Endothelial cell of umbilical vein (primary cell): Measurements from ENCODE around the gene BCL2L13. TPM values are rescaled to one million over a fixed set of nuclear protein-coding genes. Genes with fewer than 3 reads are reported as not detected.

Source experiments
- BruUV-seq: library from RNA; stranded (reverse); fragments of 400-500 nt; replicated peaks from 2 replicates; lab custom pipeline; 2021; lab: Mats Ljungman, UMichigan
- CTCF ChIA-PET: fragments of 300-600, 350-600 bp; sonication (Branson Sonifier 250); formaldehyde crosslinking; loops from one replicate; lab custom pipeline; 2021; ENCODE audit warnings: antibody characterized with exemption, inconsistent platforms; lab: Charles Lee
- POLR2A ChIA-PET: fragments of 300-600, 350-600 bp; sonication (Branson Sonifier 250); formaldehyde crosslinking; loops from one replicate; lab custom pipeline; 2021; ENCODE audit warnings: antibody characterized with exemption, inconsistent platforms; lab: Charles Lee
- DNase-seq: peaks from one replicate; pipeline ENCODE4 v3.0.0-alpha.2; 2011; ENCODE audit warnings: low read depth, low spot score
- FAIRE-seq: peaks from 2 replicates; lab custom pipeline; 2011; peaks lifted over from hg19 to GRCh38; lab: Jason Lieb, UNC
- H2AFZ ChIP-seq: 2 replicates; pipeline ENCODE4 v1.6.0; 2012; ENCODE audit warnings: low read depth, low read length, control low read depth, inconsistent platforms
- H3K27ac ChIP-seq: 2 replicates; pipeline ENCODE4 v1.5.1; 2011; ENCODE audit warnings: low read depth, mild to moderate bottlenecking, control low read depth, low read length, moderate library complexity; ENCODE audit not compliant: insufficient read depth
- H3K27me3 ChIP-seq, 2 experiments: 2 replicates each; pipeline versions ENCODE4 v1.6.0 to v1.6.1; 2011; ENCODE audit warnings: low read length in 2 of 2, mixed read lengths in 1 of 2; ENCODE audit not compliant: control insufficient read depth in 2 of 2, insufficient read depth in 2 of 2
- H3K36me3 ChIP-seq, 2 experiments: 2 replicates in 1 of 2; 3 replicates in 1 of 2; pipeline ENCODE4 v1.5.1; 2011; ENCODE audit warnings: low read length in 2 of 2, mild to moderate bottlenecking in 1 of 2, moderate library complexity in 1 of 2; ENCODE audit not compliant: control insufficient read depth in 2 of 2, insufficient read depth in 2 of 2; ENCODE audit errors: extremely low read depth in 1 of 2
- H3K4me1 ChIP-seq: 3 replicates; pipeline ENCODE4 v1.5.1; 2011; ENCODE audit warnings: mild to moderate bottlenecking, low read length; ENCODE audit not compliant: control insufficient read depth, insufficient read depth; ENCODE audit errors: extremely low read depth
- H3K4me2 ChIP-seq: 2 replicates; pipeline ENCODE4 v1.6.1; 2011; ENCODE audit warnings: low read length, control low read depth, mixed read lengths; ENCODE audit not compliant: insufficient read depth
- H3K4me3 ChIP-seq, 3 experiments: fragments of 200-600 bp in 1 of 3; sonication (generic), shearing (Covaris generic) in 1 of 3; replicated peaks in 1 of 3; 2 replicates each; pipeline ENCODE4 v1.5.1; 2011 to 2016; ENCODE audit warnings: control low read depth in 3 of 3, low read length in 3 of 3, mild to moderate bottlenecking in 2 of 3, inconsistent platforms in 1 of 3, low read depth in 1 of 3, moderate library complexity in 1 of 3; ENCODE audit not compliant: insufficient read depth in 1 of 3
- H3K79me2 ChIP-seq: 2 replicates; pipeline ENCODE4 v1.6.0; 2012; ENCODE audit warnings: low read length, inconsistent platforms; ENCODE audit not compliant: control insufficient read depth, insufficient read depth
- H3K9ac ChIP-seq: replicated peaks from 2 replicates; pipeline ENCODE3; 2011; ENCODE audit warnings: low read length, control low read depth; ENCODE audit not compliant: insufficient read depth; ENCODE audit errors: extremely low read depth
- H3K9me1 ChIP-seq: replicated peaks from 3 replicates; pipeline ENCODE4 v1.6.0; 2011; ENCODE audit warnings: mild to moderate bottlenecking, low read length; ENCODE audit not compliant: control insufficient read depth, insufficient read depth; ENCODE audit errors: extremely low read depth
- H3K9me3 ChIP-seq: replicated peaks from 2 replicates; pipeline ENCODE4 v1.5.1; 2012; ENCODE audit warnings: low read length, inconsistent platforms; ENCODE audit not compliant: control insufficient read depth, insufficient read depth
- H4K20me1 ChIP-seq: replicated peaks from 2 replicates; pipeline ENCODE3; 2011; ENCODE audit warnings: mild to moderate bottlenecking, low read length; ENCODE audit not compliant: control insufficient read depth, insufficient read depth; ENCODE audit errors: extremely low read depth
- EZH2 ChIP-seq: IDR thresholded peaks from 2 replicates; pipeline ENCODE4 v1.6.1; 2012; ENCODE audit warnings: borderline replicate concordance, low read depth, mild to moderate bottlenecking, moderate library complexity, low read length, inconsistent platforms; ENCODE audit not compliant: severe bottlenecking
- FOS ChIP-seq: IDR thresholded peaks from 2 replicates; pipeline ENCODE4 v1.6.1; 2011; ENCODE audit warnings: mild to moderate bottlenecking, low read length, moderate library complexity, borderline replicate concordance; ENCODE audit not compliant: insufficient read depth
- JUN ChIP-seq: IDR thresholded peaks from 2 replicates; pipeline ENCODE4 v1.6.1; 2011; ENCODE audit warnings: borderline replicate concordance, low read depth; ENCODE audit not compliant: insufficient read length, insufficient read depth
- POLR2AphosphoS5 ChIP-seq: IDR thresholded peaks from 2 replicates; pipeline ENCODE4 v1.6.1; 2012; ENCODE audit warnings: low read depth, mild to moderate bottlenecking, control low read depth, low read length, moderate library complexity; ENCODE audit not compliant: insufficient read depth
- dilution Hi-C: fragments of 300-500 bp; cut with MboI; formaldehyde crosslinking; loops from one replicate; pipeline ENCODE4 v1.15.0; 2019; ENCODE audit warnings: low sequenced_read_pairs; ENCODE audit not compliant: extremely low pct_ligation_motif_present
- intact Hi-C: fragments of 100-400 bp; cut with micrococcal nuclease; formaldehyde crosslinking; loops from one replicate; pipeline ENCODE4 v1.10.0; 2022
- polyA plus RNA-seq, 4 experiments: library from polyadenylated mRNA; depleted of rRNA in 3 of 4; stranded (reverse) in 3 of 4; unstranded in 1 of 4; fragments of >200 nt; gene quantifications; 2 replicates each; pipeline versions ENCODE4 v1.2.1 to v1.2.3, GENCODE V29; 2011 to 2012; ENCODE audit warnings: missing spikeins in 1 of 4
- total RNA-seq: library from RNA; stranded (reverse); gene quantifications from 2 replicates; pipeline ENCODE4 v1.2.3, GENCODE V29; 2021

The BCL2L13 gene
- total and polyA plus RNA-seq, 2 donors (not counting 3 experiments of a cell fraction or from before 2014, with no cell fraction given) = 28.1 to 36.2 TPM

DNA sequence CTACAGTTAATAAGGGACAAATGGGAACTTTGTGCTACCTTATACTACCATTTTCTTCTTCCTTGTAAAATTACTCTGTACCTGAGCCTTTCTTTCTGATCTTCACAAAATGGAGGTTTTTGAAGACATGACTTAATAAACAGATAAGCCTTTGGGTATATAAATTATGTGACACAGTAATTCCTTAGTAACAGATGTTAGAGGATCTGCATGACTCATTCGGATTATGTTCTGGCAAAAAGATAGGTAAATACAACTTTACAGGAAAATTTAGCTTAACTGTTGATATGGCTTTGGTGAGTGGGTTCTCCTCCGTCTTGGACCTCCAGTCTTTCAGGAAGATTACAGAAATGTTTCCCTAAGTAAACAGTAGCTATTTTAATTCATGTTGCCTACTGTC is 73.9 kb downstream of the BCL2L13 start:
- Histone ChIP-seq H3K4me3 (no peak overlapping the region), H3K27me3 (no peaks in the 10 kb centered on the region), H2AFZ (no peak overlapping the region), H3K4me2 (no peak overlapping the region), H3K9ac (no peak overlapping the region), H3K9me1 (peaks cover 2% of the 10 kb centered on the region), H3K79me2 (peaks cover 32% of the 10 kb centered on the region), H3K9me3 (no peaks in the 10 kb centered on the region), H3K27ac (no peak overlapping the region), H3K4me1 (peaks cover 9% of the 10 kb centered on the region), H3K36me3 (no peaks in the 10 kb centered on the region), H4K20me1 (no peaks in the 10 kb centered on the region)
- TF ChIP-seq POLR2AphosphoS5 = no peak
- TF ChIP-seq EZH2 = no peak
- peak; percentile 39 for TF ChIP-seq JUN
- peak; percentile 59 for TF ChIP-seq FOS
- intact Hi-C loops (no loop called here), dilution Hi-C loops (no loop called here)
- DNase-seq = peak; percentile 57
- no TSS peak for BruUV-seq
- CTCF ChIA-PET = interaction anchor here (0.8 kb wide), 1 partner anchor 15 kb away, joined by 3 read pairs; no protein-coding TSS in a partner anchor
- FAIRE-seq = no peak
- POLR2A ChIA-PET = no interaction called here

DNA sequence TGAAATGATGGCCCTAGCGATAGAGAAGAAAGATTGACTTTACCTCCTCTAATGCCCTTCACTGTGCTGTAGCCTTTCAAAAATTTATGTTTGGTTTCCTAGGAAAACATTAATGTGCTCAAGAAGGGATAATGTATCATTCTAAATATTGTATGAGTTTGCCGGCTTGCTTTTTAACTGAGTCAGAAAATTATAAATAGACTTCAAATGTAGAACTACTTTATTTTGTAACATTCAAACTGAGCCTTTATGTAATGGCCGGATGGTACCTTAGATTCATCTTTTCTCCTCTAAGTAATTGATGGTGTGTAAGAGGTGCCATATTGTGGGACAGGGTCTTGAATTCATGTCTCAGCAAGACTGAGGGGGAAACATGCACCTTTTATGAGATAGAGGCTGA is 78.0 kb downstream of the BCL2L13 start:
- no peaks in the 10 kb centered on the region for H3K27me3 ChIP-seq
- DNase-seq (no peak), FAIRE-seq (no peak)
- no peak for TF ChIP-seq EZH2
- dilution Hi-C loops (no loop called here), intact Hi-C loops (no loop called here)
- no peak overlapping the region for H3K4me3 ChIP-seq
- peaks cover 4% of the 10 kb centered on the region for H3K4me1 ChIP-seq
- H3K79me2 ChIP-seq = peaks cover 21% of the 10 kb centered on the region
- no peaks in the 10 kb centered on the region for H3K9me3 ChIP-seq
- ChIA-PET POLR2A (no interaction called here), CTCF (no interaction called here)
- no peak overlapping the region for H2AFZ ChIP-seq
- H3K9me1 ChIP-seq = peaks cover 2% of the 10 kb centered on the region
- H3K27ac ChIP-seq = no peak overlapping the region
- no peak overlapping the region for H3K4me2 ChIP-seq
- H3K9ac ChIP-seq = no peak overlapping the region
- H4K20me1 ChIP-seq = no peaks in the 10 kb centered on the region
- BruUV-seq = no TSS peak
- H3K36me3 ChIP-seq = no peaks in the 10 kb centered on the region
